ENCODE data around the gene CCNG1.
"Not testable (repeated sequence)": the region's sequence is repeated elsewhere in the genome, so short reads cannot be mapped to it uniquely, and the experiment has no call there.

CCNG1 gene

DNA sequence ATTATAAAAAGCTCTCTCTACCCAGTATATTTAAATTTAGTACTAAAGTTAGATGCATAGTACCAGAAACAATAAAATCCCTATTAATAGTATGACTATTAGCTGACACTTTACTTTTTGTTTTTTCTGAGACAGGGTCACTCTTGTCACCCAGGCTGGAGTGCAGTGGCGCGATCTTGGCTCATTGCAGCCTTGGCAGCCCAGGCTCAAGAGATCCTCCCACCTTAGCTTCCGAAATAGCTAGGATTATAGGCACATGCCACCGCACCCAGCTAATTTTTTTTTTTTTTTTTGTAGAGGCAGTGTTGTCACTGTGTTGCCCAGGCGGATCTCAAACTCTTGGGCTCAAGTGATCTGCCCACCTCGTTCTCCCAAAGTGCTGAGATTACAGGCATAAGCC, 8.0 kb downstream of the CCNG1 start:
- no peak for DNase-seq

DNA sequence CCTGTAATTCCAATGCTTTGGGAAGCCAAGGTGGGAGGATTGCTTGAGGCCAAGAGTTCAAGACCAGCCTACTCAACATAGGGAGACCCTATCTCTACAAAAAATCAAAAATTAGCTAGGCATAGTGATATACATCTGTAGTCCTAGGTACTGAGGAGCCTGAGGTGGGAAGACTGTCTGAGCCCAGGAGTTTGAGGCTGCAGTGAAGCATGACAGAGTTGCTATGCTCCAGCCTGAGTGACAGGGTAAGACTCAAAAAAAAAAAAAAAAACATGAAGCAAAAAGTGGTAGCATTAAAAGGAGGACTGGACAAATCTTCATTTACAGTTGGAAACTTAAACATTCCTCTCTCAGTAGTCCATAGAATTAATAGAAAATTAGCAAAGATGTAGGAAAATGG, 9.8 kb downstream of the CCNG1 start:
- no peak for DNase-seq

GRCh38 chr5:163447875-163448274, 10.5 kb downstream of the CCNG1 start:
- no peak for DNase-seq

- no peak for DNase-seq
Measured at GRCh38 chr5:163448491-163448890, 11.1 kb downstream of the CCNG1 start.

GRCh38 chr5:163451489-163451888, 14.1 kb downstream of the CCNG1 start:
- DNase-seq: no peak

GRCh38 chr5:163453705-163454104, 16.3 kb downstream of the CCNG1 start:
- no peak for DNase-seq

DNA sequence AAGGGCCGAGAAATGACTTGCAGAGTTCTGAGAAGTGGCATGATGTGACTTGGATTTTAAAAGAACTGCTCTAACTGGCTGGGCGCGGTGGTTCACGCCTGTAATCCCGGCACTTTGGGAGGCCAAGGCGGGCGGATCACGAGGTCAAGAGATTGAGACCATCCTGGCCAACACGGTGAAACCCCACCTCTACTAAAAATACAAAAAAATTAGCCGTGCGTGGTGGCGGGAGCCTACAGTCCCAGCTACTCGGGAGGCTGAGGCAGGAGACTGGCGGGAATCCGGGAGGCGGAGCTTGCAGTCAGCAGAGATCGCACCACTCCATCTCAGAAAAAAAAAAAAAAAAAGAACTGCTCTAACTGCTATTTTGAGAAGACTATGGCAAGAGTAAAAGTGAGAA, 18.0 kb downstream of the CCNG1 start:
- DNase-seq: not testable (repeated sequence)

GRCh38 chr5:163456029-163456589, 18.7 kb downstream of the CCNG1 start:
- DNase-seq: no peak

DNA sequence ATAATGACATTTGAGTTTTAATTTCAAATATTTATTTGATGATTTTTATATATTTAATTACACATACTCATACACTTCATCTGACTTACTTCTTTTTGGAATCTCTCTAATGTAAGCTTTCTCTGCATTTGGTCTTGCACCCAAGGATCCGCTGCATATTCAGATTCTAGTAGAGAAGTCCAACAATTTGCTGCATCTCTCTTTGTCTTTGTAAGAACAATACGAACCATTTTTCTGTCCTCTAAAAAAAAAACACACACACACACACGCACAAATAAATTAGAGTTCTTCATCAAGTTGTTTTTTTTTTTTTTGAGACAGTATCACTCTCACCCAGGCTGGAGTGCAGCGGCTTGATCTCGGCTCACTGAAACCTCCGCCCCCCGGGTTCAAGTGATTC, 19.4 kb downstream of the CCNG1 start:
- no peak for DNase-seq

GRCh38 chr5:163458778-163459385, 21.5 kb downstream of the CCNG1 start:
- peak; percentile 1 for DNase-seq

- DNase-seq: no peak
Measured at GRCh38 chr5:163459462-163459818, 22.0 kb downstream of the CCNG1 start.

- peak; percentile 98 for DNase-seq
Measured at GRCh38 chr5:163459819-163460561, 22.6 kb downstream of the CCNG1 start, which contains the start of gene NUDCD2. NUDCD2 (minus strand) TSS chr5:163460102; CDS start chr5:163460050, 52 bp downstream.

- peak; percentile 5 for DNase-seq
Measured at GRCh38 chr5:163460562-163461171, 23.3 kb downstream of the CCNG1 start, which contains the start of gene HMMR. HMMR (plus strand) TSS chr5:163460632; CDS start chr5:163460693, 61 bp downstream.

DNA sequence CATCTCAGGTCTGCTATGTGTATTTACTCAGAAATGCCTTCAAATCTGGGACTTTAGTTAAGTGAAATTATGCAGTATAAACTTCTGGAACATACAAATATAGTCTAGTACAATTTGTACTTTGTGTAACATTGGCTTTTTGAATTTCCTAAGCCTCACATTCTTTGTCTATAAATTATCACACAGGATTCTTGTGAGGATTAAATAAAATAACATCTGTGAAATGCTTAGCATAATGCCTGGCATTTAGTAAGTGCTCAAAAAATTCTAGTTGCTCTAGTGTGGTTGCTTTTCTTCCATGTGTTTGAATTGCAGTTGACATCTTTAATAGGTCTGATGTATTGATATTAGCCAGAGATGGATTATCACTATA, 25.7 kb downstream of the CCNG1 start:
- no peak for DNase-seq

GRCh38 chr5:163467682-163468081, 30.3 kb downstream of the CCNG1 start:
- DNase-seq: no peak

GRCh38 chr5:163473635-163474243, 36.3 kb downstream of the CCNG1 start:
- no peak for DNase-seq

GRCh38 chr5:163475411-163475810, 38.0 kb downstream of the CCNG1 start:
- DNase-seq: no peak

- no peak for DNase-seq
Measured at GRCh38 chr5:163478126-163478981, 41.0 kb downstream of the CCNG1 start.

GRCh38 chr5:163478982-163479271, 41.5 kb downstream of the CCNG1 start:
- no peak for DNase-seq

GRCh38 chr5:163489055-163489744, 51.8 kb downstream of the CCNG1 start:
- peak; percentile 16 for DNase-seq

DNA sequence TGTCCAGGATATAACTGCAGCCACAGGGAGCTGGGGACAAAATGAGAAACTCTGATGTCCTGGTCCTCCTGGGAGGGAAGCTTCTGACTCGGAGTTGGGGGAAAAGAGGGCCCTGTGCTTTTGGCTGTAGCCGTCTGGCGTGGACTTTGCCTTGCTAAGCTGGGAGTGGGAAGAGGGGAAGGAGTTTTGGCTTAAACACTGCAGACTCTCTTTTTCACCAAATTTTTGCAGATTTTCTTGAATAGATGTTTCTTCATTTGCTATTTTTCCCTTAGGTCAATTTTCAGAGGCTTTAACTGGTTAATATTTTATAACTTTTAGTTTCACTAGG, 52.3 kb downstream of the CCNG1 start:
- DNase-seq: no peak
